Lung (tissue), 16 donors: ENCODE data around the gene NSD1. TPM values are rescaled to one million over a fixed set of nuclear protein-coding genes. Genes with fewer than 3 reads are reported as not detected.

ENCODE experiments used
- ATAC-seq: fragments of 200-7000 bp; cut with Tn5 transposase; one replicate; pipeline ENCODE4 v1.9.1; 2020; ENCODE audit warnings: moderate number of reproducible peaks; ENCODE audit not compliant: insufficient read depth, low FRiP score
- DNase-seq, 3 donors: peaks; one replicate each; pipeline ENCODE4 v3.0.0-alpha.2; 2013 to 2017
- H3K27ac ChIP-seq, 2 donors: one replicate each; pipeline ENCODE4 v1.5.1; 2013; ENCODE audit warnings: mild to moderate bottlenecking in 2 of 2, moderate library complexity in 2 of 2, control low read depth in 1 of 2, inconsistent platforms in 1 of 2, low read depth in 1 of 2, low read length in 1 of 2
- H3K27me3 ChIP-seq, 3 donors: one replicate each; pipeline ENCODE4 v1.5.1; 2013; ENCODE audit warnings: low read length in 2 of 3; ENCODE audit not compliant: control insufficient read depth in 3 of 3, insufficient read depth in 3 of 3
- H3K36me3 ChIP-seq, 4 donors: one replicate each; pipeline ENCODE4 v1.5.1; 2013; ENCODE audit warnings: low read length in 4 of 4, mild to moderate bottlenecking in 1 of 4, moderate library complexity in 1 of 4; ENCODE audit not compliant: control insufficient read depth in 4 of 4, insufficient read depth in 4 of 4
- H3K4me1 ChIP-seq, 5 donors: one replicate each; pipeline ENCODE4 v1.5.1; 2013; ENCODE audit warnings: low read length in 5 of 5, mild to moderate bottlenecking in 2 of 5, moderate library complexity in 1 of 5; ENCODE audit not compliant: control insufficient read depth in 5 of 5, insufficient read depth in 5 of 5
- H3K4me3 ChIP-seq: one replicate; pipeline ENCODE4 v1.5.1; 2013; ENCODE audit warnings: mild to moderate bottlenecking, control low read depth, moderate library complexity
- H3K9ac ChIP-seq, 2 donors: one replicate each; pipeline ENCODE4 v1.5.1; 2013; ENCODE audit warnings: low read length in 2 of 2, control low read depth in 1 of 2; ENCODE audit not compliant: insufficient read depth in 1 of 2
- H3K9me3 ChIP-seq, 4 donors: one replicate each; pipeline ENCODE4 v1.5.1; 2013; ENCODE audit warnings: low read length in 3 of 4, mild to moderate bottlenecking in 1 of 4, moderate library complexity in 1 of 4; ENCODE audit not compliant: control insufficient read depth in 4 of 4, insufficient read depth in 3 of 4
- CTCF ChIP-seq: IDR thresholded peaks from 2 replicates; pipeline ENCODE4 v1.5.1; 2012; ENCODE audit warnings: mild to moderate bottlenecking; ENCODE audit errors: control extremely low read depth, extremely low read depth
- WGBS, 2 donors: extraction: QIAGEN DNeasy Blood & Tissue Kit; methylation state at CpG; one replicate each; pipeline ENCODE4 v1.1.7; 2013; 5-methylcytosine and 5-hydroxymethylcytosine counted together
- long read RNA-seq, 5 donors: transcript quantifications; one replicate each; lab custom pipeline, GENCODE V29; 2026
- polyA plus RNA-seq, 2 donors: library from polyadenylated mRNA; stranded (reverse); fragments of 200-250 nt; gene quantifications; one replicate each; pipeline ENCODE4 v1.2.1, GENCODE V29; 2013
- total RNA-seq, 2 donors: library from RNA; depleted of rRNA in 1 of 2; stranded (reverse); fragments of >200 nt in 1 of 2; gene quantifications; one replicate each; pipeline ENCODE4 v1.2.1, GENCODE V29; 2014 to 2021
- donor health status: control.
- donor health status: control.
- donor health status: Bipolar disorder and iron deficiency.
- donor health status: healthy.
- donor health status: DM: yes; HTN: yes; CAD: no.

The NSD1 gene
- total RNA-seq = 10 to 100 TPM; 74.3 to 81.7 TPM
- polyA plus RNA-seq = 10 to 100 TPM in 1 of 2 donors, 1 to 10 TPM in 1; 8.0 to 12.1 TPM
- long read RNA-seq, donor 1, partial matches to known transcripts = 28 of 32 reads
- long read RNA-seq, donor 1, other reads (novel, unspliced or antisense) = 0 of 32 reads
- long read RNA-seq, donor 2, partial matches to known transcripts = 0 of 2 reads
- long read RNA-seq, donor 2, other reads (novel, unspliced or antisense) = 0 of 2 reads
- long read RNA-seq, donor 3, partial matches to known transcripts = 6 of 8 reads
- long read RNA-seq, donor 3, other reads (novel, unspliced or antisense) = 0 of 8 reads
- long read RNA-seq, donor 4, partial matches to known transcripts = 0 of 3 reads
- long read RNA-seq, donor 4, other reads (novel, unspliced or antisense) = 0 of 3 reads
- long read RNA-seq, donor 5, partial matches to known transcripts = 18 of 18 reads
- long read RNA-seq, donor 5, other reads (novel, unspliced or antisense) = 0 of 18 reads

- peaks cover 0 to 21% (median 10%) of the 10 kb centered on the region in 4 donors for H3K36me3 ChIP-seq
- 1 to 3% methylated on average over 64 to 93 of the region's 93 CpGs for WGBS, 2 donors
- no peaks in the 10 kb centered on the region for H3K27me3 ChIP-seq
- peak within 1 kb of the TSS; percentile 93 for H3K4me3 ChIP-seq
- peak within 1 kb of the TSS; percentile 84 to 96 for H3K27ac ChIP-seq
- no peak for TF ChIP-seq CTCF
- peak; percentile 87 for ATAC-seq
- peaks cover 11 to 30% (median 19%) of the 10 kb centered on the region in 5 donors for H3K4me1 ChIP-seq
- H3K9me3 ChIP-seq = no peaks in the 10 kb centered on the region
- peak; percentile 95 to 97 (median 95) for DNase-seq
- peak within 1 kb of the TSS in 1 of 2 donors; percentile 75 for H3K9ac ChIP-seq
Observed at GRCh38 chr5:177133096-177133852, at the start of gene NSD1. NSD1 (plus strand) TSS chr5:177133773; CDS start chr5:177135104, 1,331 bp downstream.

GRCh38 chr5:177084175-177084574 is 49.4 kb upstream of the NSD1 start:
- H3K4me1 ChIP-seq = peaks cover 0 to 16% (median 6%) of the 10 kb centered on the region in 5 donors
- no peak overlapping the region for H3K27ac ChIP-seq
- whole genome bisulfite sequencing, 2 donors = 52 to 60% methylated on average over 4 of the region's 4 CpGs
- TF ChIP-seq CTCF = no peak
- H3K27me3 ChIP-seq = no peaks in the 10 kb centered on the region
- DNase-seq = no peak
- H3K9me3 ChIP-seq = no peaks in the 10 kb centered on the region
- no peak overlapping the region for H3K9ac ChIP-seq
- H3K36me3 ChIP-seq = no peaks in the 10 kb centered on the region
- ATAC-seq = no peak
- no peak overlapping the region for H3K4me3 ChIP-seq

GRCh38 chr5:177085985-177086653 is 47.5 kb upstream of the NSD1 start:
- peak in 1 of 3 donors; percentile 29 for DNase-seq

More at GRCh38 chr5:177085985-177086653, 47.5 kb upstream of the NSD1 start:
- no peak overlapping the region for H3K9ac ChIP-seq
- H3K4me1 ChIP-seq = peaks cover 0 to 35% (median 21%) of the 10 kb centered on the region in 5 donors
- no peak overlapping the region for H3K4me3 ChIP-seq
- TF ChIP-seq CTCF = no peak
- no peak overlapping the region for H3K27ac ChIP-seq
- WGBS, 2 donors = 49 to 53% methylated on average over 12 to 13 of the region's 13 CpGs
- no peak for ATAC-seq
- H3K9me3 ChIP-seq = no peaks in the 10 kb centered on the region
- H3K27me3 ChIP-seq = no peaks in the 10 kb centered on the region
- peaks cover 0 to 15% (median 8%) of the 10 kb centered on the region in 4 donors for H3K36me3 ChIP-seq
